Esophagus muscularis mucosa (tissue), 3 donors: Measurements from ENCODE around the gene AHRR.

Source experiments
- CTCF ChIP-seq, 3 experiments: fragments of 200-600 bp in 2 of 3; fragments of 450-650 bp in 1 of 3; sonication (generic) in 2 of 3; IDR thresholded peaks; one replicate each; pipeline ENCODE4 v1.5.1; 2017 to 2019; ENCODE audit warnings: antibody characterized with exemption in 3 of 3, mild to moderate bottlenecking in 2 of 3, moderate library complexity in 1 of 3
- POLR2A ChIP-seq: fragments of 450-650 bp; IDR thresholded peaks from one replicate; pipeline ENCODE4 v1.6.1; 2017; ENCODE audit warnings: antibody characterized with exemption, moderate library complexity, mild to moderate bottlenecking, low read depth

- TF ChIP-seq POLR2A (no peak), CTCF (IDR thresholded peaks at IDR 0.05) (no peak)
Measured at GRCh38 chr5:485946-486491, 164.5 kb downstream of the AHRR start.
